ENCODE data around the gene FNIP2.

DNA sequence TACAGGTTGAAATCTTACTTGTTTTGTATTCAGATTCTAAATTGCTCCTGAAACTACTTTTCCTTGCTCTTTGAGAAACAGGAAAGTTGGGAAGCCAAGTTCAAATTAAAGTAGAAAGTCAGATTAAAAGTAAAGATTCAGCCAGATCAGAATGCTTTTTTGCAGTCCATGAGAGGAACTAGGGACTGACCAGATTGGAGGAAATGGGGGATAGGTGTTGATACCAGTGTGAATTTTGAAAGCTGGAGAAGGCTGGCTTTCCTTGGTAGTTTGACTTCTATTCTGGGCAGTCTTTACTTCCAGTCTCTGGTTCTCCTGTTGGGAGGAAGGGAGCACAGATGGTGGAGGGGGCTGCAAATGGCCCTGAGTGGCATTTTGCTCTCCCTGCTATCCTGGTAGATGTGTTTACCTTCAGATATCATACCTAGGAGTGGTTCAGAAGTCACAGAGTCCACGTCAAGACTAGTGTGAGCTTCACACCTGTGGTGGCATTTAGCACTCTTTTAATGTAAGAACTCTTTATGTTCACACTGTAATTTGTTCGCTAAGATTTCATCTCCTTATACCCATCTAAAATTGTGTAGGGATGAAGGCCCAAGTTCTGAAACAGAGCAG, 68.8 kb downstream of the FNIP2 start:
- TF ChIP-seq SP1 (IDR thresholded peaks at IDR 0.05) (no peak), L3MBTL2 (conservative IDR thresholded peaks at IDR 0.05) (no peak), SUZ12 (IDR thresholded peaks at IDR 0.05) (no peak), ZNF384 (IDR thresholded peaks at IDR 0.05) (no peak), NFRKB (IDR thresholded peaks at IDR 0.05) (no peak), ARNT (IDR thresholded peaks at IDR 0.05) (no peak), FOXK2 (IDR thresholded peaks at IDR 0.05) (no peak), FOXM1 (IDR thresholded peaks at IDR 0.05; ENCODE audit: borderline replicate concordance) (no peak), CTBP1 (IDR thresholded peaks at IDR 0.05; ENCODE audit: borderline replicate concordance) (no peak), PKNOX1 (IDR thresholded peaks at IDR 0.05) (no peak), FOXA1 (IDR thresholded peaks at IDR 0.05) (no peak), BHLHE40 (IDR thresholded peaks at IDR 0.05; ENCODE audit: borderline replicate concordance) (no peak), ELF4 (IDR thresholded peaks at IDR 0.05) (no peak), HDGF (IDR thresholded peaks at IDR 0.05; ENCODE audit: borderline replicate concordance) (no peak)

Measured in HEK293T (cell line).